Panc1 (cell line): Measurements from ENCODE around the gene RCOR1. TPM values are rescaled to one million over a fixed set of nuclear protein-coding genes. Genes with fewer than 3 reads are reported as not detected.
A peak's percentile ranks its signal among the peaks of the same experiment; 100 is the strongest.

Experiments
- ATAC-seq: fragments of 200-7000 bp; cut with Tn5 transposase; 2 replicates; pipeline ENCODE4 v1.9.1; 2020; ENCODE audit warnings: mild to moderate bottlenecking, moderate library complexity
- BruUV-seq: library from RNA; stranded (reverse); fragments of 400-500 nt; replicated peaks from 2 replicates; lab custom pipeline; 2021; lab: Mats Ljungman, UMichigan
- CTCF ChIA-PET: fragments of 300-600 bp; sonication (Branson Sonifier 250); formaldehyde crosslinking; loops from one replicate; lab custom pipeline; 2022; ENCODE audit warnings: antibody characterized with exemption; lab: Charles Lee
- POLR2A ChIA-PET: fragments of 300-600 bp; sonication (Branson Sonifier 250); formaldehyde crosslinking; loops from one replicate; lab custom pipeline; 2022; ENCODE audit warnings: antibody characterized with exemption; lab: Charles Lee
- DNase-seq: peaks from one replicate; pipeline ENCODE4 v3.0.0-alpha.2; 2010; ENCODE audit warnings: low read depth, low spot score
- H3K27ac ChIP-seq: 2 replicates; pipeline ENCODE4 v1.5.1; 2011; ENCODE audit warnings: mild to moderate bottlenecking, low read length, inconsistent platforms
- H3K27me3 ChIP-seq: fragments of 200-500 bp; sonication (Bioruptor generic); 2 replicates; pipeline ENCODE4 v1.6.0; 2014; ENCODE audit warnings: low read length, inconsistent platforms; ENCODE audit not compliant: control insufficient read depth, insufficient read depth
- H3K36me3 ChIP-seq: fragments of 200-500 bp; sonication (Bioruptor generic); 2 replicates; pipeline ENCODE4 v1.5.1; 2014; ENCODE audit warnings: inconsistent platforms, mild to moderate bottlenecking, low read length, moderate library complexity; ENCODE audit not compliant: control insufficient read depth, insufficient read depth
- H3K4me1 ChIP-seq: 2 replicates; pipeline ENCODE4 v1.5.1; 2011; ENCODE audit warnings: inconsistent platforms, mild to moderate bottlenecking, low read length, moderate library complexity; ENCODE audit not compliant: control insufficient read depth, insufficient read depth
- H3K4me3 ChIP-seq, 2 experiments: 2 replicates each; pipeline ENCODE4 v1.5.1; 2011 to 2012; ENCODE audit warnings: low read depth in 2 of 2, low read length in 2 of 2, mild to moderate bottlenecking in 2 of 2, inconsistent platforms in 1 of 2, moderate library complexity in 1 of 2
- H3K9me3 ChIP-seq: fragments of 200-500 bp; sonication (Bioruptor generic); 2 replicates; pipeline ENCODE4 v1.5.1; 2014; ENCODE audit warnings: low read depth, mild to moderate bottlenecking, inconsistent platforms, low read length, moderate library complexity; ENCODE audit not compliant: control insufficient read depth, insufficient read depth
- POLR2AphosphoS5 ChIP-seq: IDR thresholded peaks from 2 replicates; pipeline ENCODE4 v1.6.1; 2012; ENCODE audit warnings: mild to moderate bottlenecking, low read depth, low read length, moderate library complexity
- SIN3A ChIP-seq: IDR thresholded peaks from 2 replicates; pipeline ENCODE4 v1.6.1; 2012; ENCODE audit warnings: low read depth, mild to moderate bottlenecking, low read length, moderate library complexity, borderline replicate concordance; ENCODE audit not compliant: insufficient read depth
- TCF7L2 ChIP-seq: IDR thresholded peaks from 2 replicates; pipeline ENCODE4 v1.6.1; 2011; ENCODE audit warnings: mild to moderate bottlenecking, low read depth, low read length, inconsistent platforms
- in situ Hi-C: cut with HindIII; loops from 2 replicates; pipeline ENCODE4 v1.10.0; 2016; ENCODE audit warnings: low sequenced_read_pairs, low pct_unique_long_range_greater_than_20kb
- intact Hi-C: fragments of 100-400 bp; cut with micrococcal nuclease; formaldehyde crosslinking; loops from one replicate; pipeline ENCODE4 v1.10.0; 2022; ENCODE audit not compliant: unreplicated experiment
- total RNA-seq: library from RNA; stranded (reverse); gene quantifications from one replicate; pipeline ENCODE4 v1.2.1, GENCODE V29; 2021; ENCODE audit not compliant: unreplicated experiment
- TF ChIP-seq, protein P1 (sequence below), 2 experiments: IDR thresholded peaks; 2 replicates each; pipeline ENCODE4 v1.6.1; 2011 to 2012; ENCODE audit warnings: low read depth in 2 of 2, control low read depth in 1 of 2, low read length in 1 of 2, mild to moderate bottlenecking in 1 of 2, moderate library complexity in 1 of 2; ENCODE audit not compliant: insufficient read depth in 1 of 2
- TF ChIP-seq, protein P2 (sequence below): fragments of 450-650 bp; IDR thresholded peaks from 2 replicates; pipeline ENCODE4 v1.5.1; 2017; ENCODE audit warnings: mild to moderate bottlenecking

Gene RCOR1
- total RNA-seq, 1 experiment from 2014 or later, result 27.1 TPM

DNA sequence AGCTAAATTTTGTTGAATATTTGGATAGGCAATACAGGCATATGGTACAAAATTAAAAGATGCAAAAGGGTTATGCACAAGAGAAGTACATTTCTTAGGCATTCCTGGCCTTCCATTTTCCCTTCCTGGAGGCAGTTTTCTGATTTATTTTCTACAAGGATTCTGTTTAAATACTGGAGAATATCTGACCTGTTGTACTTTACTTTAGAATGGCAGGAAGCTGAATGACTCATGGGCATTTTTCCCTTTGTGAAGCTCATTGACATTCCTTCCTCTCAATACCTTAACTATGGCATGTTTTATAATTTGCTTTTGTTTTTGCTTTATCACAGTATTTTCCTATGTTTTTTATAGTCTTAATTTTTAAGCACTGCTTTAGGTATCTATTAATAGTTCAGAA is 62.7 kb downstream of the RCOR1 start:
- Histone ChIP-seq H3K36me3 (no peaks in the 10 kb centered on the region), H3K9me3 (no peaks in the 10 kb centered on the region), H3K4me3 (no peak overlapping the region), H3K27me3 (no peaks in the 10 kb centered on the region), H3K4me1 (peaks cover 19% of the 10 kb centered on the region), H3K27ac (no peak overlapping the region; the same call in 1 of the 2 replicates)
- TSS peak; percentile 50 for BruUV-seq
- no peak for DNase-seq
- no peak for ATAC-seq
- intact Hi-C loops, result no loop called here
- CTCF ChIA-PET, result interaction anchor here (0.6 to 1.2 kb wide), 2 partner anchors 60 to 68 kb away, joined by 4 to 7 read pairs; no protein-coding TSS in a partner anchor
- TF ChIP-seq POLR2AphosphoS5 (no peak), SIN3A (no peak)
- TF ChIP-seq, protein P1, sequence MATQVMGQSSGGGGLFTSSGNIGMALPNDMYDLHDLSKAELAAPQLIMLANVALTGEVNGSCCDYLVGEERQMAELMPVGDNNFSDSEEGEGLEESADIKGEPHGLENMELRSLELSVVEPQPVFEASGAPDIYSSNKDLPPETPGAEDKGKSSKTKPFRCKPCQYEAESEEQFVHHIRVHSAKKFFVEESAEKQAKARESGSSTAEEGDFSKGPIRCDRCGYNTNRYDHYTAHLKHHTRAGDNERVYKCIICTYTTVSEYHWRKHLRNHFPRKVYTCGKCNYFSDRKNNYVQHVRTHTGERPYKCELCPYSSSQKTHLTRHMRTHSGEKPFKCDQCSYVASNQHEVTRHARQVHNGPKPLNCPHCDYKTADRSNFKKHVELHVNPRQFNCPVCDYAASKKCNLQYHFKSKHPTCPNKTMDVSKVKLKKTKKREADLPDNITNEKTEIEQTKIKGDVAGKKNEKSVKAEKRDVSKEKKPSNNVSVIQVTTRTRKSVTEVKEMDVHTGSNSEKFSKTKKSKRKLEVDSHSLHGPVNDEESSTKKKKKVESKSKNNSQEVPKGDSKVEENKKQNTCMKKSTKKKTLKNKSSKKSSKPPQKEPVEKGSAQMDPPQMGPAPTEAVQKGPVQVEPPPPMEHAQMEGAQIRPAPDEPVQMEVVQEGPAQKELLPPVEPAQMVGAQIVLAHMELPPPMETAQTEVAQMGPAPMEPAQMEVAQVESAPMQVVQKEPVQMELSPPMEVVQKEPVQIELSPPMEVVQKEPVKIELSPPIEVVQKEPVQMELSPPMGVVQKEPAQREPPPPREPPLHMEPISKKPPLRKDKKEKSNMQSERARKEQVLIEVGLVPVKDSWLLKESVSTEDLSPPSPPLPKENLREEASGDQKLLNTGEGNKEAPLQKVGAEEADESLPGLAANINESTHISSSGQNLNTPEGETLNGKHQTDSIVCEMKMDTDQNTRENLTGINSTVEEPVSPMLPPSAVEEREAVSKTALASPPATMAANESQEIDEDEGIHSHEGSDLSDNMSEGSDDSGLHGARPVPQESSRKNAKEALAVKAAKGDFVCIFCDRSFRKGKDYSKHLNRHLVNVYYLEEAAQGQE (IDR thresholded peaks at IDR 0.05; ENCODE audit: insufficient read depth in 1 of 2, low read depth in 2 of 2, low read length in 1 of 2), result no peak
- in situ Hi-C loops, result no loop called here
- POLR2A ChIA-PET, result no interaction called here

DNA sequence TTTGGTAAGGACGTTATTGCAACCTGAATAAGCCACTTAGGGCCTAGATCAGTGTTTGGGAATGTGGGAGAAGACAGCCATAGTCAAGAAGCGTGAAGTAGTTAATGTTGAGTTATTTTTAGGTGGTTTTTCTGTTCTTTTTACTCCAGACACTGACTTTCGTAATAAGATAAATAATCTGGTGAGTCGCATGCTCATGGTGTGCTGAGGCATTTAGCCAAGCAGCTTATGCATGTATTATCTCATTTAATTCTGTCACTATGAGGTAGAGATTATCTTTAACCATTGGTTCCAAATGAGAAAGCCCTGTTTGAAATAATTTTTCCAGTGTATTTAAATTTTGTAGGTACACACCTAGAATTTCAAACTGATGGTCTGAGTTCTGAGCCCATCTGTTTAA is 67.3 kb downstream of the RCOR1 start:
- ChIA-PET CTCF (no interaction called here), POLR2A (no interaction called here)
- Histone ChIP-seq H3K27me3 (no peaks in the 10 kb centered on the region), H3K4me1 (peaks cover 16% of the 10 kb centered on the region), H3K36me3 (no peaks in the 10 kb centered on the region), H3K9me3 (no peaks in the 10 kb centered on the region), H3K4me3 (no peak overlapping the region), H3K27ac (no peak overlapping the region)
- ATAC-seq (no peak), DNase-seq (no peak)
- intact Hi-C loops, result no loop called here
- TF ChIP-seq SIN3A (no peak), POLR2AphosphoS5 (no peak), TCF7L2 (no peak)
- TF ChIP-seq, protein P1 (IDR thresholded peaks at IDR 0.05; ENCODE audit: insufficient read depth in 1 of 2, low read depth in 2 of 2, low read length in 1 of 2), result no peak
- TF ChIP-seq, protein P2, sequence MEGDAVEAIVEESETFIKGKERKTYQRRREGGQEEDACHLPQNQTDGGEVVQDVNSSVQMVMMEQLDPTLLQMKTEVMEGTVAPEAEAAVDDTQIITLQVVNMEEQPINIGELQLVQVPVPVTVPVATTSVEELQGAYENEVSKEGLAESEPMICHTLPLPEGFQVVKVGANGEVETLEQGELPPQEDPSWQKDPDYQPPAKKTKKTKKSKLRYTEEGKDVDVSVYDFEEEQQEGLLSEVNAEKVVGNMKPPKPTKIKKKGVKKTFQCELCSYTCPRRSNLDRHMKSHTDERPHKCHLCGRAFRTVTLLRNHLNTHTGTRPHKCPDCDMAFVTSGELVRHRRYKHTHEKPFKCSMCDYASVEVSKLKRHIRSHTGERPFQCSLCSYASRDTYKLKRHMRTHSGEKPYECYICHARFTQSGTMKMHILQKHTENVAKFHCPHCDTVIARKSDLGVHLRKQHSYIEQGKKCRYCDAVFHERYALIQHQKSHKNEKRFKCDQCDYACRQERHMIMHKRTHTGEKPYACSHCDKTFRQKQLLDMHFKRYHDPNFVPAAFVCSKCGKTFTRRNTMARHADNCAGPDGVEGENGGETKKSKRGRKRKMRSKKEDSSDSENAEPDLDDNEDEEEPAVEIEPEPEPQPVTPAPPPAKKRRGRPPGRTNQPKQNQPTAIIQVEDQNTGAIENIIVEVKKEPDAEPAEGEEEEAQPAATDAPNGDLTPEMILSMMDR, result no peak
- no TSS peak for BruUV-seq
- in situ Hi-C loops, result no loop called here
